Sigmoid colon (tissue), 7 donors: Measurements from ENCODE around the gene DHX32. TPM values are rescaled to one million over a fixed set of nuclear protein-coding genes. Genes with fewer than 3 reads are reported as not detected.

Experiments
- DNase-seq: peaks from one replicate; pipeline ENCODE4 v3.0.0-alpha.2; 2019
- H3K27ac ChIP-seq, 4 donors: fragments of 200-600 bp; sonication (generic); one replicate each; pipeline ENCODE4 v1.5.1; 2016 to 2019; ENCODE audit warnings: mild to moderate bottlenecking in 1 of 4
- H3K27me3 ChIP-seq, 3 donors: fragments of 200-600 bp; sonication (generic); one replicate each; pipeline ENCODE4 v1.5.1; 2019; ENCODE audit warnings: mild to moderate bottlenecking in 1 of 3
- H3K36me3 ChIP-seq, 4 donors: fragments of 200-600 bp; sonication (generic); one replicate each; pipeline ENCODE4 v1.5.1; 2016 to 2019
- H3K4me1 ChIP-seq, 4 donors: fragments of 200-600 bp; sonication (generic); one replicate each; pipeline ENCODE4 v1.5.1; 2017 to 2019
- H3K4me3 ChIP-seq, 4 donors: fragments of 200-600 bp; sonication (generic); one replicate each; pipeline ENCODE4 v1.5.1; 2017 to 2019; ENCODE audit warnings: mild to moderate bottlenecking in 2 of 4, moderate library complexity in 1 of 4
- H3K9me3 ChIP-seq, 4 donors: fragments of 200-600 bp in 3 of 4; sonication (generic) in 3 of 4; one replicate each; pipeline versions ENCODE4 v1.5.1 to v1.6.1; 2013 to 2019
- EP300 ChIP-seq, 4 donors: sonication (generic); formaldehyde crosslinking; IDR thresholded peaks; one replicate each; pipeline ENCODE4 v1.6.1; 2017; ENCODE audit warnings: antibody characterized with exemption in 4 of 4
- POLR2A ChIP-seq, 2 donors: fragments of 450-650 bp; IDR thresholded peaks; one replicate each; pipeline ENCODE4 v1.6.1; 2016; ENCODE audit warnings: antibody characterized with exemption in 2 of 2, mild to moderate bottlenecking in 2 of 2, moderate library complexity in 2 of 2
- POLR2AphosphoS5 ChIP-seq, 4 donors: sonication (generic); formaldehyde crosslinking; IDR thresholded peaks; one replicate each; pipeline ENCODE4 v1.6.1; 2017; ENCODE audit warnings: antibody characterized with exemption in 4 of 4
- WGBS, 2 donors: extraction: QIAGEN DNeasy Blood & Tissue Kit; methylation state at CpG; one replicate each; pipeline ENCODE4 v1.1.7; 2013; 5-methylcytosine and 5-hydroxymethylcytosine counted together
- intact Hi-C: fragments of 100-400 bp; cut with DNase I; formaldehyde crosslinking; loops from one replicate; pipeline ENCODE4 v1.15.1; 2023
- polyA plus RNA-seq, 3 donors: library from polyadenylated mRNA; stranded (reverse); fragments of 200-250 nt; gene quantifications; one replicate each; pipeline ENCODE4 v1.2.3, GENCODE V29; 2013
- total RNA-seq, 4 donors: library from RNA; depleted of rRNA; stranded (reverse); fragments of >200 nt; gene quantifications; one replicate each; pipeline ENCODE4 v1.1.0, GENCODE V29; 2016
- TF ChIP-seq, protein P1 (sequence below), 4 experiments: fragments of 450-650 bp in 3 of 4; fragments of 200-600 bp in 1 of 4; IDR thresholded peaks; one replicate each; pipeline ENCODE4 v1.5.1; 2016 to 2019; ENCODE audit warnings: antibody characterized with exemption in 4 of 4, mild to moderate bottlenecking in 3 of 4, moderate library complexity in 2 of 4
- donor health status: healthy with polysubstance abuse.
- donor health status: Bipolar disorder and iron deficiency.
- donor health status: healthy.

DHX32 gene
- total and polyA plus RNA-seq, 7 donors, result 16.0 to 57.8 (median 22.4) TPM

- Histone ChIP-seq H3K4me1 (peaks cover 0 to 6% (median 3%) of the 10 kb centered on the region in 4 donors), H3K27me3 (no peaks in the 10 kb centered on the region), H3K36me3 (peaks cover 18 to 79% (median 49%) of the 10 kb centered on the region in 4 donors), H3K9me3 (no peaks in the 10 kb centered on the region), H3K4me3 (no peak overlapping the region), H3K27ac (no peak overlapping the region)
- WGBS, 2 donors, result 88 to 90% methylated on average over 3 of the region's 3 CpGs
- intact Hi-C loops, result no loop called here
- no peak for DNase-seq
- TF ChIP-seq EP300 (IDR thresholded peaks at IDR 0.05) (no peak), POLR2AphosphoS5 (IDR thresholded peaks at IDR 0.05) (no peak), POLR2A (IDR thresholded peaks at IDR 0.05) (no peak)
- TF ChIP-seq, protein P1, sequence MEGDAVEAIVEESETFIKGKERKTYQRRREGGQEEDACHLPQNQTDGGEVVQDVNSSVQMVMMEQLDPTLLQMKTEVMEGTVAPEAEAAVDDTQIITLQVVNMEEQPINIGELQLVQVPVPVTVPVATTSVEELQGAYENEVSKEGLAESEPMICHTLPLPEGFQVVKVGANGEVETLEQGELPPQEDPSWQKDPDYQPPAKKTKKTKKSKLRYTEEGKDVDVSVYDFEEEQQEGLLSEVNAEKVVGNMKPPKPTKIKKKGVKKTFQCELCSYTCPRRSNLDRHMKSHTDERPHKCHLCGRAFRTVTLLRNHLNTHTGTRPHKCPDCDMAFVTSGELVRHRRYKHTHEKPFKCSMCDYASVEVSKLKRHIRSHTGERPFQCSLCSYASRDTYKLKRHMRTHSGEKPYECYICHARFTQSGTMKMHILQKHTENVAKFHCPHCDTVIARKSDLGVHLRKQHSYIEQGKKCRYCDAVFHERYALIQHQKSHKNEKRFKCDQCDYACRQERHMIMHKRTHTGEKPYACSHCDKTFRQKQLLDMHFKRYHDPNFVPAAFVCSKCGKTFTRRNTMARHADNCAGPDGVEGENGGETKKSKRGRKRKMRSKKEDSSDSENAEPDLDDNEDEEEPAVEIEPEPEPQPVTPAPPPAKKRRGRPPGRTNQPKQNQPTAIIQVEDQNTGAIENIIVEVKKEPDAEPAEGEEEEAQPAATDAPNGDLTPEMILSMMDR (IDR thresholded peaks at IDR 0.05), result no peak
These were observed 40.1 kb downstream of the DHX32 start for GRCh38 chr10:125840955-125841354.

DNA sequence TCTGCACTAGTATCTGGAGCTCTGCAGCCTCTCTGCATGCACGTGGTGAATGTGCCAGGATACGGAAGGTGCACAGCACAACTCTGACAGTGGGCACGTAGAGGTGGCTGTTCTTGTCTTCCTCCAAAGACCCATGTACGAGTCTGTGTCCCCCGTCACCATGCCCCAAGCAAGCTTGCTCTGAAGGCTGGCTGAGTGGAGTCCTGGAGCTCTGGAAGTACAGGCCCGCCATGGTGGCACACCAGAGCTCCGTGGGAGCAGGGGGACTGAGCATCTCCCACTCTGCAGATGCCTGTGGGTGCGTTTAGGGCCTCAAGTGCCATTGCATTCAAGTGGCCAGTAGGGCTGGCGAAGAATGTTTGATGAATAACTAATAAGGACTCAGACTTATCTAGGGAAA lies 40.7 kb downstream of the DHX32 start:
- DNase-seq, result no peak
- Histone ChIP-seq H3K4me1 (peaks cover 0 to 6% (median 3%) of the 10 kb centered on the region in 4 donors), H3K9me3 (no peaks in the 10 kb centered on the region), H3K4me3 (no peak overlapping the region), H3K27me3 (no peaks in the 10 kb centered on the region), H3K36me3 (peaks cover 18 to 80% (median 52%) of the 10 kb centered on the region in 4 donors), H3K27ac (no peak overlapping the region)
- intact Hi-C loops, result no loop called here
- WGBS, 2 donors, result 96% methylated on average over 9 of the region's 9 CpGs
- TF ChIP-seq, protein P1 (IDR thresholded peaks at IDR 0.05), result no peak
- TF ChIP-seq EP300 (IDR thresholded peaks at IDR 0.05) (no peak), POLR2AphosphoS5 (IDR thresholded peaks at IDR 0.05) (no peak), POLR2A (IDR thresholded peaks at IDR 0.05) (no peak)

- intact Hi-C loops, result no loop called here
These were observed 42.1 kb downstream of the DHX32 start for GRCh38 chr10:125838802-125839575.

DNA sequence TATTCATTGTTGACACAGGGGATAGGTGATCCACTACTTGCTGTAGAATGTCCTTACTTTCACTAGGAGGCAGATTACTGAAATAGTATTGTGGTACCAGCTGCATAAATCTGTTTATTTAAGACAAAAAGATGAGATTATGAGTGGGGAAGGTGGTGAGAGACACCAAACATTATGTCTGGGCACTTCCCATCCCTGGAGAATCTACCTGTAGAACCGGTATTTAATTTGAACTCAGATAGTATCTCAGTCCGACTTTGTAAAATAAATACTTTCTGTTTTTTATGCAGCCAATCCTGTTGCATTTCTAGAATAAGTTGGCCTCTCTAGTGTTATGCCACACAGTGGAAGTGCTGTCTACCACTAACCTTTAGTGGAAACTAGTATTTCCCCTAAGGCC lies 44.3 kb downstream of the DHX32 start:
- 68 to 87% methylated on average over 2 of the region's 2 CpGs for WGBS, 2 donors

More at GRCh38 chr10:125838802-125839575, 42.1 kb downstream of the DHX32 start:
- H3K9me3 ChIP-seq, result no peaks in the 10 kb centered on the region
- H3K4me1 ChIP-seq, result no peaks in the 10 kb centered on the region
- no peaks in the 10 kb centered on the region for H3K27me3 ChIP-seq
- no peak overlapping the region for H3K27ac ChIP-seq
- no peak overlapping the region for H3K4me3 ChIP-seq
- TF ChIP-seq POLR2AphosphoS5 (IDR thresholded peaks at IDR 0.05) (no peak), POLR2A (IDR thresholded peaks at IDR 0.05) (no peak), EP300 (IDR thresholded peaks at IDR 0.05) (no peak)
- TF ChIP-seq, protein P1 (IDR thresholded peaks at IDR 0.05), result no peak
- WGBS, 2 donors, result 85 to 92% methylated on average over 9 of the region's 9 CpGs
- H3K36me3 ChIP-seq, result peaks cover 23 to 93% (median 61%) of the 10 kb centered on the region in 4 donors
- DNase-seq, result no peak

More for the DNA sequence above, 44.3 kb downstream of the DHX32 start:
- intact Hi-C loops, result no loop called here
- TF ChIP-seq EP300 (IDR thresholded peaks at IDR 0.05), result no peak
- TF ChIP-seq POLR2AphosphoS5 (IDR thresholded peaks at IDR 0.05), result no peak
- TF ChIP-seq, protein P1 (IDR thresholded peaks at IDR 0.05), result no peak
- no peak for TF ChIP-seq POLR2A (IDR thresholded peaks at IDR 0.05)
- peaks cover 26 to 100% (median 78%) of the 10 kb centered on the region in 4 donors for H3K36me3 ChIP-seq
- H3K27me3 ChIP-seq, result no peaks in the 10 kb centered on the region
- H3K4me3 ChIP-seq, result no peak overlapping the region
- H3K9me3 ChIP-seq, result no peaks in the 10 kb centered on the region
- H3K27ac ChIP-seq, result no peak overlapping the region
- DNase-seq, result no peak
- H3K4me1 ChIP-seq, result no peaks in the 10 kb centered on the region
